Type B pancreatic cell (in vitro differentiated cells): ENCODE measurements around the gene DCLK1. TPM values are rescaled to one million over a fixed set of nuclear protein-coding genes. Genes with fewer than 3 reads are reported as not detected.

Experiments used
- DNase-seq: peaks from one replicate; pipeline ENCODE4 v3.0.0; 2021; ENCODE audit warnings: mixed read lengths; ENCODE audit not compliant: unreplicated experiment; ENCODE audit errors: extremely low spot score
- H3K27ac Mint-ChIP-seq: 2 replicates; pipeline ENCODE4 v1.8.0; 2021; ENCODE audit warnings: mild to moderate bottlenecking, mixed read lengths
- H3K27me3 Mint-ChIP-seq: 2 replicates; pipeline ENCODE4 v1.8.0; 2021; ENCODE audit warnings: mixed read lengths
- H3K36me3 Mint-ChIP-seq: 2 replicates; pipeline ENCODE4 v1.8.0; 2021; ENCODE audit warnings: mixed read lengths
- H3K4me1 Mint-ChIP-seq: one replicate; pipeline ENCODE4 v1.8.0; 2021; ENCODE audit warnings: mixed read lengths; ENCODE audit not compliant: unreplicated experiment
- H3K4me3 Mint-ChIP-seq: 2 replicates; pipeline ENCODE4 v1.8.0; 2021; ENCODE audit warnings: mild to moderate bottlenecking, mixed read lengths
- H3K9me3 Mint-ChIP-seq: 2 replicates; pipeline ENCODE4 v1.8.0; 2021; ENCODE audit warnings: mixed read lengths
- CTCF ChIP-seq: fragments of 200-600 bp; sonication (generic); conservative IDR thresholded peaks from 2 replicates; pipeline ENCODE4 v1.5.0; 2021; ENCODE audit warnings: antibody characterized with exemption, mild to moderate bottlenecking
- total RNA-seq: library from RNA; stranded (reverse); gene quantifications from 2 replicates; pipeline ENCODE4 v1.2.1, GENCODE V29; 2021; ENCODE audit warnings: low replicate concordance

DCLK1 gene
- total RNA-seq, 1 donor from 2014 or later, result 47.1 TPM

GRCh38 chr13:35741657-35742056, 389.5 kb downstream of the DCLK1 start:
- Mint-ChIP-seq H3K27me3 (no peaks in the 10 kb centered on the region), H3K4me1 (peaks cover 6% of the 10 kb centered on the region), H3K4me3 (no peak overlapping the region), H3K36me3 (no peaks in the 10 kb centered on the region), H3K9me3 (peaks cover 6% of the 10 kb centered on the region), H3K27ac (no peak overlapping the region)
- DNase-seq, result no peak
- no peak for TF ChIP-seq CTCF

GRCh38 chr13:35736876-35737275, 394.3 kb downstream of the DCLK1 start:
- H3K4me1 Mint-ChIP-seq, result peaks cover 6% of the 10 kb centered on the region
- H3K36me3 Mint-ChIP-seq, result no peaks in the 10 kb centered on the region
- no peak overlapping the region for H3K27ac Mint-ChIP-seq
- DNase-seq, result no peak
- H3K27me3 Mint-ChIP-seq, result no peaks in the 10 kb centered on the region
- H3K9me3 Mint-ChIP-seq, result peaks cover 12% of the 10 kb centered on the region
- no peak for TF ChIP-seq CTCF
- H3K4me3 Mint-ChIP-seq, result no peak overlapping the region

- peaks cover 11% of the 10 kb centered on the region for H3K4me1 Mint-ChIP-seq
- no peak for DNase-seq
- peaks cover 1% of the 10 kb centered on the region for H3K27me3 Mint-ChIP-seq
- H3K4me3 Mint-ChIP-seq, result no peak overlapping the region
- TF ChIP-seq CTCF, result no peak
- peaks cover 6% of the 10 kb centered on the region for H3K9me3 Mint-ChIP-seq
- no peak overlapping the region for H3K27ac Mint-ChIP-seq
- H3K36me3 Mint-ChIP-seq, result no peaks in the 10 kb centered on the region
These were observed 397.4 kb downstream of the DCLK1 start for GRCh38 chr13:35733827-35734226.

- Mint-ChIP-seq H3K27me3 (peaks cover 4% of the 10 kb centered on the region), H3K4me1 (peaks cover 11% of the 10 kb centered on the region), H3K36me3 (no peaks in the 10 kb centered on the region), H3K27ac (no peak overlapping the region), H3K4me3 (no peak overlapping the region), H3K9me3 (peaks cover 6% of the 10 kb centered on the region)
- TF ChIP-seq CTCF, result no peak
- DNase-seq, result no peak
These were observed 398.6 kb downstream of the DCLK1 start for GRCh38 chr13:35732565-35732964.

GRCh38 chr13:35731471-35731870, 399.7 kb downstream of the DCLK1 start:
- H3K4me3 Mint-ChIP-seq, result no peak overlapping the region
- H3K27ac Mint-ChIP-seq, result no peak overlapping the region
- no peaks in the 10 kb centered on the region for H3K36me3 Mint-ChIP-seq
- peaks cover 4% of the 10 kb centered on the region for H3K27me3 Mint-ChIP-seq
- peaks cover 11% of the 10 kb centered on the region for H3K4me1 Mint-ChIP-seq
- DNase-seq, result no peak
- TF ChIP-seq CTCF, result no peak
- peaks cover 6% of the 10 kb centered on the region for H3K9me3 Mint-ChIP-seq
